Vagina (tissue), 2 donors: ENCODE measurements around the gene FRMD4A. TPM values are rescaled to one million over a fixed set of nuclear protein-coding genes. Genes with fewer than 3 reads are reported as not detected.
A peak's percentile ranks its signal among the peaks of the same experiment; 100 is the strongest.

Experiments
- DNase-seq, 2 donors: peaks; one replicate each; pipeline ENCODE4 v3.0.0-alpha.2; 2017; ENCODE audit errors: extremely low spot score in 2 of 2
- H3K27ac ChIP-seq: fragments of 200-600 bp; sonication (generic); one replicate; pipeline ENCODE4 v1.5.1; 2019
- H3K27me3 ChIP-seq: fragments of 200-600 bp; sonication (generic); one replicate; pipeline ENCODE4 v1.5.1; 2019
- H3K36me3 ChIP-seq, 2 donors: fragments of 200-600 bp; sonication (generic); one replicate each; pipeline ENCODE4 v1.5.1; 2017 to 2019
- H3K4me1 ChIP-seq: fragments of 200-600 bp; sonication (generic); one replicate; pipeline ENCODE4 v1.5.1; 2019
- H3K4me3 ChIP-seq, 2 donors: fragments of 200-600 bp; sonication (generic); 1 replicate in 1 of 2; 2 replicates in 1 of 2; pipeline ENCODE4 v1.5.1; 2016 to 2019
- H3K9me3 ChIP-seq: fragments of 200-600 bp; sonication (generic); one replicate; pipeline ENCODE4 v1.5.1; 2019
- CTCF ChIP-seq, 3 experiments: fragments of 450-650 bp in 2 of 3; fragments of 200-600 bp in 1 of 3; sonication (generic) in 1 of 3; IDR thresholded peaks; one replicate each; pipeline ENCODE4 v1.5.1; 2017 to 2019; ENCODE audit warnings: antibody characterized with exemption in 3 of 3, mild to moderate bottlenecking in 2 of 3, moderate library complexity in 2 of 3
- POLR2A ChIP-seq, 2 donors: fragments of 450-650 bp; IDR thresholded peaks; one replicate each; pipeline ENCODE4 v1.6.1; 2017; ENCODE audit warnings: antibody characterized with exemption in 2 of 2, mild to moderate bottlenecking in 2 of 2, moderate library complexity in 2 of 2
- POLR2AphosphoS5 ChIP-seq, 2 donors: sonication (generic); formaldehyde crosslinking; IDR thresholded peaks; one replicate each; pipeline ENCODE4 v1.9.0; 2017; ENCODE audit warnings: antibody characterized with exemption in 2 of 2, mild to moderate bottlenecking in 2 of 2, low read depth in 1 of 2; ENCODE audit not compliant: insufficient read depth in 1 of 2
- intact Hi-C: fragments of 100-400 bp; cut with DNase I; formaldehyde crosslinking; loops from one replicate; pipeline ENCODE4 v1.15.1; 2023
- total RNA-seq: library from RNA; depleted of rRNA; stranded (reverse); fragments of >200 nt; gene quantifications from one replicate; pipeline ENCODE4 v1.2.3, GENCODE V29; 2016

Gene FRMD4A
- total RNA-seq, 1 donor from 2014 or later = 24.8 TPM

- H3K27ac ChIP-seq = peak overlapping the region; percentile 3
- intact Hi-C loops = no loop called here
- H3K9me3 ChIP-seq = no peaks in the 10 kb centered on the region
- H3K4me3 ChIP-seq = no peak overlapping the region
- H3K36me3 ChIP-seq = peaks cover 0 to 15% of the 10 kb centered on the region in 2 donors
- peaks cover 20% of the 10 kb centered on the region for H3K4me1 ChIP-seq
- no peak for DNase-seq
- H3K27me3 ChIP-seq = no peaks in the 10 kb centered on the region
- TF ChIP-seq POLR2A (IDR thresholded peaks at IDR 0.05) (no peak), CTCF (IDR thresholded peaks at IDR 0.05) (no peak), POLR2AphosphoS5 (IDR thresholded peaks at IDR 0.05; ENCODE audit: insufficient read depth in 1 of 2, low read depth in 1 of 2) (no peak)
Observed at GRCh38 chr10:13660551-13660920, 670.2 kb downstream of the FRMD4A start.

- H3K27me3 ChIP-seq = no peaks in the 10 kb centered on the region
- peak overlapping the region; percentile 36 for H3K27ac ChIP-seq
- DNase-seq = no peak
- intact Hi-C loops = loop anchor here (10.0 kb wide), 1 partner anchor 295 kb away; no protein-coding TSS in a partner anchor
- peaks cover 20% of the 10 kb centered on the region for H3K4me1 ChIP-seq
- peaks cover 0 to 10% of the 10 kb centered on the region in 2 donors for H3K36me3 ChIP-seq
- TF ChIP-seq CTCF (IDR thresholded peaks at IDR 0.05) (peak; percentile 81 to 87 (median 86)), POLR2AphosphoS5 (IDR thresholded peaks at IDR 0.05; ENCODE audit: insufficient read depth in 1 of 2, low read depth in 1 of 2) (peak in 1 of 2 donors; percentile 60), POLR2A (IDR thresholded peaks at IDR 0.05) (no peak)
- H3K9me3 ChIP-seq = no peaks in the 10 kb centered on the region
- no peak overlapping the region for H3K4me3 ChIP-seq
Observed at GRCh38 chr10:13659887-13660550, 670.7 kb downstream of the FRMD4A start.

- H3K4me3 ChIP-seq = no peak overlapping the region
- H3K27me3 ChIP-seq = no peaks in the 10 kb centered on the region
- peak overlapping the region; percentile 36 for H3K27ac ChIP-seq
- peaks cover 20% of the 10 kb centered on the region for H3K4me1 ChIP-seq
- no peak for TF ChIP-seq POLR2AphosphoS5 (IDR thresholded peaks at IDR 0.05; ENCODE audit: insufficient read depth in 1 of 2, low read depth in 1 of 2)
- TF ChIP-seq POLR2A (IDR thresholded peaks at IDR 0.05) = no peak
- TF ChIP-seq CTCF (IDR thresholded peaks at IDR 0.05) = no peak
- peaks cover 0 to 9% of the 10 kb centered on the region in 2 donors for H3K36me3 ChIP-seq
- H3K9me3 ChIP-seq = no peaks in the 10 kb centered on the region
- intact Hi-C loops = loop anchor here (1.0 to 10.0 kb wide), 2 partner anchors 118 to 296 kb away; no protein-coding TSS in a partner anchor
- no peak for DNase-seq
Observed at GRCh38 chr10:13658871-13659685, 671.6 kb downstream of the FRMD4A start.

GRCh38 chr10:13658264-13658663, 672.5 kb downstream of the FRMD4A start:
- peaks cover 20% of the 10 kb centered on the region for H3K4me1 ChIP-seq
- no peak for DNase-seq
- H3K27me3 ChIP-seq = no peaks in the 10 kb centered on the region
- H3K27ac ChIP-seq = no peak overlapping the region
- no peaks in the 10 kb centered on the region for H3K9me3 ChIP-seq
- no peak overlapping the region for H3K4me3 ChIP-seq
- intact Hi-C loops = loop anchor here (1.0 to 10.0 kb wide), 2 partner anchors 119 to 297 kb away; no protein-coding TSS in a partner anchor
- no peak for TF ChIP-seq POLR2AphosphoS5 (IDR thresholded peaks at IDR 0.05; ENCODE audit: insufficient read depth in 1 of 2, low read depth in 1 of 2)
- H3K36me3 ChIP-seq = peaks cover 0 to 13% of the 10 kb centered on the region in 2 donors

GRCh38 chr10:13657101-13657680, 673.5 kb downstream of the FRMD4A start:
- Histone ChIP-seq H3K27ac (no peak overlapping the region), H3K36me3 (peaks cover 0 to 13% of the 10 kb centered on the region in 2 donors), H3K9me3 (no peaks in the 10 kb centered on the region), H3K4me1 (peaks cover 20% of the 10 kb centered on the region), H3K27me3 (no peaks in the 10 kb centered on the region), H3K4me3 (no peak overlapping the region)
- intact Hi-C loops = loop anchor here (10.0 kb wide), 1 partner anchor 298 kb away; no protein-coding TSS in a partner anchor
- TF ChIP-seq CTCF (IDR thresholded peaks at IDR 0.05) (no peak), POLR2A (IDR thresholded peaks at IDR 0.05) (no peak), POLR2AphosphoS5 (IDR thresholded peaks at IDR 0.05; ENCODE audit: insufficient read depth in 1 of 2, low read depth in 1 of 2) (no peak)
- no peak for DNase-seq
